Measurements from ENCODE around the gene ANK2. TPM values are rescaled to one million over a fixed set of nuclear protein-coding genes. Genes with fewer than 3 reads are reported as not detected.

ANK2 gene
- total RNA-seq, 2 experiments from 2014 or later = 0.38 to 4.0 TPM

DNA sequence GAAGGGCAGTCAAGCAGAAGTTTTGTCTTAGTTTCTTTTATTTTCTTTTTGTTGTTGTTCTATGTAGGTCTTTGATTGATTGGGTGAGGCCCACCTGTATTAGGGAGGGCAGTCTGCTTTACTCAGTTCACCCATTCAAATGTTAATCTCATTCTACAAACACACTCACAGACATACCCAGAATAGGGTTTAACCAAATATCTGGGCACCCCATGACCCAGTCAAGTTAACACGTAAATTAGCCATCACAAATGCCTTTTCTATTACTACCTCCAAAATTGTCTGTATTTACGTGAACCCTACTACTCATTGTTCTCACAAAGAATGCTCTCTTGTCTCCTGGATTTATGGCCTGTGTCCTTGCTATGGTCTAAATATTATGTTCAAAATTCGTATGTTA is 339.7 kb downstream of the ANK2 start:
- Histone ChIP-seq H3K4me3 (ENCODE audit: low read depth, low read length, poor library complexity, severe bottlenecking) (no peak overlapping the region), H3K9me3 (ENCODE audit: low read length) (no peaks in the 10 kb centered on the region), H3K9me2 (ENCODE audit: insufficient read depth, low read length) (no peaks in the 10 kb centered on the region), H3K27ac (ENCODE audit: low read depth, low read length, poor library complexity, severe bottlenecking) (no peak overlapping the region), H3K4me1 (ENCODE audit: insufficient read depth, low read length, poor library complexity, severe bottlenecking) (no peaks in the 10 kb centered on the region), H2AFZ (ENCODE audit: low read length) (no peak overlapping the region), H3K79me2 (ENCODE audit: insufficient read depth, low read depth, low read length) (no peaks in the 10 kb centered on the region), H4K20me1 (ENCODE audit: insufficient read depth, low read length) (no peaks in the 10 kb centered on the region), H3K4me2 (ENCODE audit: low read length) (no peak overlapping the region), H3K36me3 (ENCODE audit: insufficient read depth, low read length) (no peaks in the 10 kb centered on the region)
- no TSS peak for BruUV-seq (replicated peaks)
- ChIA-PET CTCF (ENCODE audit: unreplicated experiment) (no interaction called here), POLR2A (interaction anchor here (0.7 kb wide), 1 partner anchor 10 kb away, joined by 3 read pairs; no protein-coding TSS in a partner anchor)
- intact Hi-C loops (cut with micrococcal nuclease; ENCODE audit: unreplicated experiment) = no loop called here
- no peak for DNase-seq (ENCODE audit: low spot score)
- TF ChIP-seq EZH2phosphoT487 (IDR thresholded peaks at IDR 0.05; ENCODE audit: borderline replicate concordance, low read depth, low read length) = no peak
- TF ChIP-seq, protein P1, sequence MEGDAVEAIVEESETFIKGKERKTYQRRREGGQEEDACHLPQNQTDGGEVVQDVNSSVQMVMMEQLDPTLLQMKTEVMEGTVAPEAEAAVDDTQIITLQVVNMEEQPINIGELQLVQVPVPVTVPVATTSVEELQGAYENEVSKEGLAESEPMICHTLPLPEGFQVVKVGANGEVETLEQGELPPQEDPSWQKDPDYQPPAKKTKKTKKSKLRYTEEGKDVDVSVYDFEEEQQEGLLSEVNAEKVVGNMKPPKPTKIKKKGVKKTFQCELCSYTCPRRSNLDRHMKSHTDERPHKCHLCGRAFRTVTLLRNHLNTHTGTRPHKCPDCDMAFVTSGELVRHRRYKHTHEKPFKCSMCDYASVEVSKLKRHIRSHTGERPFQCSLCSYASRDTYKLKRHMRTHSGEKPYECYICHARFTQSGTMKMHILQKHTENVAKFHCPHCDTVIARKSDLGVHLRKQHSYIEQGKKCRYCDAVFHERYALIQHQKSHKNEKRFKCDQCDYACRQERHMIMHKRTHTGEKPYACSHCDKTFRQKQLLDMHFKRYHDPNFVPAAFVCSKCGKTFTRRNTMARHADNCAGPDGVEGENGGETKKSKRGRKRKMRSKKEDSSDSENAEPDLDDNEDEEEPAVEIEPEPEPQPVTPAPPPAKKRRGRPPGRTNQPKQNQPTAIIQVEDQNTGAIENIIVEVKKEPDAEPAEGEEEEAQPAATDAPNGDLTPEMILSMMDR (conservative IDR thresholded peaks at IDR 0.05; ENCODE audit: low read length) = no peak

DNA sequence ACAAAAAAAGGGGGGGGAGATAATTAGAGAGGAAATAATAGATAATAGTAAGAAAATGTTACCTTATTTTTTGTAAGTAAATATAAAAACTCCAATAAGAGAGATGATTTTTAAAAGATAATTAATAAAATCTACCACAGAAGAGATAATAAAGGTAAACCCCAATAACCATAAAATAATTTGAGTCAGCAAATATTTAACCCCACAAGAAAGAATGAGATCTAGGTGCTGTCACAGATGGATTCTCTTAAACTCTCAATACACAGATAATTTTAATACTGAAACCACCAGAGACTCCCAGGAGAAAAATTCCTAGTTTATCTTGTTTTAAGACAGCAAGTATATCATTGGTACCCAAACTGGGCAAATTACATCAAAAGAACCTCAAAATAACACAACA is 341.4 kb downstream of the ANK2 start:
- ChIA-PET POLR2A (interaction anchor here (0.6 to 0.7 kb wide), 2 partner anchors 495 to 731 kb away, joined by 3 read pairs; no protein-coding TSS in a partner anchor), CTCF (ENCODE audit: unreplicated experiment) (no interaction called here)
- Histone ChIP-seq H3K9me2 (ENCODE audit: insufficient read depth, low read length) (no peaks in the 10 kb centered on the region), H3K79me2 (ENCODE audit: insufficient read depth, low read depth, low read length) (no peaks in the 10 kb centered on the region), H3K4me2 (ENCODE audit: low read length) (no peak overlapping the region), H3K36me3 (ENCODE audit: insufficient read depth, low read length) (no peaks in the 10 kb centered on the region), H3K9me3 (ENCODE audit: low read length) (no peaks in the 10 kb centered on the region), H3K4me1 (ENCODE audit: insufficient read depth, low read length, poor library complexity, severe bottlenecking) (no peaks in the 10 kb centered on the region), H3K27ac (ENCODE audit: low read depth, low read length, poor library complexity, severe bottlenecking) (no peak overlapping the region), H3K4me3 (ENCODE audit: low read depth, low read length, poor library complexity, severe bottlenecking) (no peak overlapping the region), H2AFZ (ENCODE audit: low read length) (no peak overlapping the region), H4K20me1 (ENCODE audit: insufficient read depth, low read length) (no peaks in the 10 kb centered on the region)
- DNase-seq (ENCODE audit: low spot score) = no peak
- TF ChIP-seq EZH2phosphoT487 (IDR thresholded peaks at IDR 0.05; ENCODE audit: borderline replicate concordance, low read depth, low read length) = no peak
- TF ChIP-seq, protein P1 (conservative IDR thresholded peaks at IDR 0.05; ENCODE audit: low read length) = no peak
- intact Hi-C loops (cut with micrococcal nuclease; ENCODE audit: unreplicated experiment) = loop anchor here (5.0 to 10.0 kb wide), 3 partner anchors 244 to 1304 kb away; no protein-coding TSS in a partner anchor
- no TSS peak for BruUV-seq (replicated peaks)

GRCh38 chr4:113394108-113394729 is 344.8 kb downstream of the ANK2 start:
- POLR2A ChIA-PET = interaction anchor here (0.7 to 1.1 kb wide), 3 partner anchors 21 to 1112 kb away, joined by 3 to 5 read pairs (median 3); no protein-coding TSS in a partner anchor
- Histone ChIP-seq H3K9me3 (ENCODE audit: low read length) (no peaks in the 10 kb centered on the region), H3K4me3 (ENCODE audit: low read depth, low read length, poor library complexity, severe bottlenecking) (no peak overlapping the region), H3K4me1 (ENCODE audit: insufficient read depth, low read length, poor library complexity, severe bottlenecking) (no peaks in the 10 kb centered on the region), H3K9me2 (ENCODE audit: insufficient read depth, low read length) (no peaks in the 10 kb centered on the region), H3K79me2 (ENCODE audit: insufficient read depth, low read depth, low read length) (no peaks in the 10 kb centered on the region), H3K27ac (ENCODE audit: low read depth, low read length, poor library complexity, severe bottlenecking) (no peak overlapping the region), H3K36me3 (ENCODE audit: insufficient read depth, low read length) (no peaks in the 10 kb centered on the region), H3K4me2 (ENCODE audit: low read length) (no peak overlapping the region), H4K20me1 (ENCODE audit: insufficient read depth, low read length) (no peaks in the 10 kb centered on the region), H2AFZ (ENCODE audit: low read length) (no peak overlapping the region)
- CTCF ChIA-PET (ENCODE audit: unreplicated experiment) = no interaction called here
- intact Hi-C loops (cut with micrococcal nuclease; ENCODE audit: unreplicated experiment) = loop anchor here (1.0 to 10.0 kb wide), 8 partner anchors 241 to 1301 kb away; partner anchors contain the start of gene CAMK2D
- TF ChIP-seq, protein P1 (conservative IDR thresholded peaks at IDR 0.05; ENCODE audit: low read length) = no peak
- no peak for TF ChIP-seq EZH2phosphoT487 (IDR thresholded peaks at IDR 0.05; ENCODE audit: borderline replicate concordance, low read depth, low read length)
- BruUV-seq (replicated peaks) = no TSS peak
- no peak for DNase-seq (ENCODE audit: low spot score)
